ENCODE data around the gene SLCO3A1.

- no peak for TF ChIP-seq PRDM4 (tag by site-specific recombination; IDR thresholded peaks at IDR 0.05)
- TF ChIP-seq ZNF623 (tag by site-specific recombination; IDR thresholded peaks at IDR 0.05) = no peak
- no peak for TF ChIP-seq ZNF174 (tag by site-specific recombination; IDR thresholded peaks at IDR 0.05)
- no peak for TF ChIP-seq TSHZ1 (tag by site-specific recombination; IDR thresholded peaks at IDR 0.05; ENCODE audit: borderline replicate concordance)
- TF ChIP-seq, protein P1, sequence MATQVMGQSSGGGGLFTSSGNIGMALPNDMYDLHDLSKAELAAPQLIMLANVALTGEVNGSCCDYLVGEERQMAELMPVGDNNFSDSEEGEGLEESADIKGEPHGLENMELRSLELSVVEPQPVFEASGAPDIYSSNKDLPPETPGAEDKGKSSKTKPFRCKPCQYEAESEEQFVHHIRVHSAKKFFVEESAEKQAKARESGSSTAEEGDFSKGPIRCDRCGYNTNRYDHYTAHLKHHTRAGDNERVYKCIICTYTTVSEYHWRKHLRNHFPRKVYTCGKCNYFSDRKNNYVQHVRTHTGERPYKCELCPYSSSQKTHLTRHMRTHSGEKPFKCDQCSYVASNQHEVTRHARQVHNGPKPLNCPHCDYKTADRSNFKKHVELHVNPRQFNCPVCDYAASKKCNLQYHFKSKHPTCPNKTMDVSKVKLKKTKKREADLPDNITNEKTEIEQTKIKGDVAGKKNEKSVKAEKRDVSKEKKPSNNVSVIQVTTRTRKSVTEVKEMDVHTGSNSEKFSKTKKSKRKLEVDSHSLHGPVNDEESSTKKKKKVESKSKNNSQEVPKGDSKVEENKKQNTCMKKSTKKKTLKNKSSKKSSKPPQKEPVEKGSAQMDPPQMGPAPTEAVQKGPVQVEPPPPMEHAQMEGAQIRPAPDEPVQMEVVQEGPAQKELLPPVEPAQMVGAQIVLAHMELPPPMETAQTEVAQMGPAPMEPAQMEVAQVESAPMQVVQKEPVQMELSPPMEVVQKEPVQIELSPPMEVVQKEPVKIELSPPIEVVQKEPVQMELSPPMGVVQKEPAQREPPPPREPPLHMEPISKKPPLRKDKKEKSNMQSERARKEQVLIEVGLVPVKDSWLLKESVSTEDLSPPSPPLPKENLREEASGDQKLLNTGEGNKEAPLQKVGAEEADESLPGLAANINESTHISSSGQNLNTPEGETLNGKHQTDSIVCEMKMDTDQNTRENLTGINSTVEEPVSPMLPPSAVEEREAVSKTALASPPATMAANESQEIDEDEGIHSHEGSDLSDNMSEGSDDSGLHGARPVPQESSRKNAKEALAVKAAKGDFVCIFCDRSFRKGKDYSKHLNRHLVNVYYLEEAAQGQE (tag by site-specific recombination; IDR thresholded peaks at IDR 0.05) = no peak
- TF ChIP-seq PATZ1 (tag by site-specific recombination; IDR thresholded peaks at IDR 0.05) = no peak
- TF ChIP-seq CTCF (tag by site-specific recombination; IDR thresholded peaks at IDR 0.05) = no peak
- no peak for TF ChIP-seq ZNF292 (tag by site-specific recombination; IDR thresholded peaks at IDR 0.05; ENCODE audit: borderline replicate concordance, low read depth)
These were observed 258.7 kb downstream of the SLCO3A1 start for GRCh38 chr15:92112180-92112579.
